Activated CD8-positive, alpha-beta memory T cell treated with anti-CD3 and anti-CD28 coated beads, Interleukin-2, amount 10 ng/mL, durations not matched to agents 7 days and 5 days (primary cell): ENCODE results near the gene HSPD1. TPM values are rescaled to one million over a fixed set of nuclear protein-coding genes. Genes with fewer than 3 reads are reported as not detected.

Experiments
- ATAC-seq: fragments of 150-1000 bp; cut with Tn5 transposase; one replicate; pipeline ENCODE4 v1.10.0; 2021; ENCODE audit warnings: moderate library complexity
- CTCF ChIA-PET: fragments of 350-600 bp; sonication (Branson Sonifier 250); formaldehyde crosslinking; loops from one replicate; lab custom pipeline; 2021; ENCODE audit warnings: antibody characterized with exemption; lab: Charles Lee
- DNase-seq: peaks from one replicate; pipeline ENCODE4 v3.0.0-alpha.2; 2020
- H3K27ac Mint-ChIP-seq: one replicate; pipeline ENCODE4 v1.8.0; 2021; ENCODE audit warnings: mild to moderate bottlenecking, mixed read lengths
- H3K27me3 Mint-ChIP-seq: one replicate; pipeline ENCODE4 v1.8.0; 2021; ENCODE audit warnings: mixed read lengths
- H3K36me3 Mint-ChIP-seq: one replicate; pipeline ENCODE4 v1.8.0; 2021; ENCODE audit warnings: mild to moderate bottlenecking, mixed read lengths
- H3K4me1 Mint-ChIP-seq: one replicate; pipeline ENCODE4 v1.8.0; 2021; ENCODE audit warnings: mixed read lengths
- H3K4me3 Mint-ChIP-seq: one replicate; pipeline ENCODE4 v1.8.0; 2021; ENCODE audit warnings: mild to moderate bottlenecking, moderate library complexity, mixed read lengths
- H3K9me3 Mint-ChIP-seq: one replicate; pipeline ENCODE4 v1.8.0; 2022; ENCODE audit warnings: low read depth, mixed read lengths
- total RNA-seq, 2 experiments: library from RNA; stranded (reverse); gene quantifications; one replicate each; pipeline ENCODE4 v1.2.3, GENCODE V29; 2021

The HSPD1 gene
- 100 to 1,000 TPM; 298 to 427 TPM for total RNA-seq

DNA sequence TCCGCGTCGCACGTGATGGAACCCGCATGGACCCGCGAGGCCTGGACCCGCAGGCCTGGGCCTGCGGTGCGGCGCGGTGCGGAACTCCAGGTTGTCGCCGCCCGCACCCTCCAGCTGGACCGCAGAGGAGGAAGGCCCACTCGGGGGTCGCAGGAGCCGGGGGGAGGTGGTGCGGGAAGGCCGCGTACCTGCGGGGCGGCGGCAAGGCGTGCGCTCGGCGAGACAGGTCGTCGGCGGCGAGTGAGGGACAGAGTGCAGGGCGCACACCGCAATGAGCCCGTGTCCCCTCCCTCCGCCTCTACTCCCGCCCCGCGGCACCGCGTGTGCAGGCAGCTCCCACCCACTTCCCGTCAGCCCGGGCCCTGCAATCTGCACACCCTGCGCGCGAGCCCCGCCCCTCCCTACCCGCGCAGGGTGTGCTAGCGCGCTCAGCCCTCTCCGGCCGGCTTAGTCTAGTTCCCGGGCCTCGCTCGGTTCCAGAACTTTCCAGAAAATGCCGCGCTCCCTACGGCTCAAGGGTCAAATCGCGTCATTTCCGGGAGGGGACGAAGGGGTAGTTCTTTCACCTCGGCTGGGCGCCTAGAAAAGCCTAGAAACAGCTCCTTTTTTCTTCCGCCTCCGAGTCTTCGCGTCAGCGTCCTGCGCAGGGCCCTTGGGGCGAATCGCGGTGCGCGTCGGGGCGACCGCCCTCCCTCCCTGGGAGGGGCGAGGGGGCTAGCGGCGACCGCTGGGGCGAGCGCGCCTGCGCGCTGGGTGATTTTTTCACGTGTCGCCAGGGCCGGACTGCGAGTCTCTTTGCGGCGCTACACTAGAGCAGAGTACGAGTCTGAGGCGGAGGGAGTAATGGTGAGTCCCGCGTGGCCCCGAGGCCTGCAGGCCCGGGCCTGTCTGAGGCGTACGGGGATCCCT, at the start of gene HSPD1, which contains the start of gene HSPE1:
TSS of gene HSPD1 (minus strand) at position 247 of the 909 bp plus-strand sequence. CDS start 992 bp downstream, outside the sequence.
TSS of gene HSPE1 (plus strand) at position 786 of the 909 bp plus-strand sequence. CDS start at position 844, 58 bp downstream.
- ATAC-seq (peak; percentile 86), DNase-seq (peak; percentile 99)
- H3K27me3 Mint-ChIP-seq = no peaks in the 10 kb centered on the region
- H3K27ac Mint-ChIP-seq = peak within 1 kb of the TSS; percentile 98
- H3K36me3 Mint-ChIP-seq = peaks cover 72% of the 10 kb centered on the region
- CTCF ChIA-PET = interaction anchor here (0.8 to 2.6 kb wide), 7 partner anchors 9 to 280 kb away, joined by 3 to 13 read pairs (median 3); partner anchors contain the start of genes MOB4 and SF3B1
- peak within 1 kb of the TSS; percentile 100 for H3K4me3 Mint-ChIP-seq
- H3K9me3 Mint-ChIP-seq = no peaks in the 10 kb centered on the region
- peaks cover 57% of the 10 kb centered on the region for H3K4me1 Mint-ChIP-seq

DNA sequence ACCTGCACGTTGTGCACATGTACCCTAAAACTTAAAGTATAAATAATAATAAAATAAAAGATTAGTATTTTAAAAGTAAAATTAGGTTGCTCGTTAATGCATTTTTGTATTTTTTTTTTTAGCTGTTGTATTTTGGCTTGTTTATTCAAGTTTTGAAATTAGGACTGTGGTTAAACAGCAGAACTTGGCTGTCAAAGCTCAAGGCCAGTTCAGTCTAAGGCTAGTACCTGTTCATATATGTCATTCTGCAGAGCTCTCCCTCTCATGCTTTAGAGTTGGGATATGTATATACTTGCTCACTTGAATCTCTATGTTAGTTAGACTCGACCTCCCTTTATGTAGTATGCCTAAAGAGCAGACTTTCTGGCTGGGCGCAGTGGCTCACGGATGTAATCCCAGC, 48.9 kb upstream of the HSPD1 start:
- CTCF ChIA-PET = interaction anchor here (1.2 kb wide), 1 partner anchor 749 kb away, joined by 3 read pairs; no protein-coding TSS in a partner anchor

DNA sequence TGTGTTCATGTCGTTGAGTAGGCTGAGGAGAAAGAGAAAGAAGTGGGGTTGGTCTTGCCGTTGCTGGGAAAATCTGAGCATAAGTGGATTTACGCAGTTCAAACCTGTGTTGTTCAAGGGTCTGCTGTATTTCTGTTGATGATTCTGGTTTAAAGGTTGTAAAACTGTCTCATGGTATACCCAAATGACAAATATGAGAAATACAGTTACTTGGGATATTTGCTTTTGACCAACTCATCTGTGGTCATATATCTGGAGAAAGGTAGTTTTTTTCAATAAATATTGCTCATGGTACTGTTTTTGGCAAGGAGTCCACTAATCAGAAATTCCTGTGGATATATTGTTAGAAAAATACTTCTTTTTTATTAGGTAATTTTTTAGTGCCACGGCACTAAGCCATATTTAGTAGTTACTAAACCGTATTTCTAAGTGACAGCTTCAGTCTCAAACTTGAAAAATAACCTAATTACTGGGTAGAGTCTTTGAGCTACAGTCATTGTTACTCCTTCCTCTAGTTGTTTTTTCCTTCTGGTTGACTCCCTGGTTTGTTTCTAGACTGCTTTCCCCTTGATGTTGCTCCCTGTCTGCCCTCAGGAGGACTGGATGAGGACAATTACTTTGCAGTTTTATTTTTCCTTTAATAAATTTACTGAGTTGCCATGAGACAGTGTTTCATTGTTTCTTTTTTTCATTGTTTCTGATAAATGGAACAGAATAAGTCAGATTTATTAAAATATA, 47.7 kb upstream of the HSPD1 start:
- Mint-ChIP-seq H3K4me1 (no peaks in the 10 kb centered on the region), H3K27me3 (no peaks in the 10 kb centered on the region), H3K27ac (no peak overlapping the region), H3K36me3 (peaks cover 48% of the 10 kb centered on the region), H3K4me3 (no peak overlapping the region), H3K9me3 (no peaks in the 10 kb centered on the region)
- CTCF ChIA-PET = no interaction called here
- DNase-seq (no peak), ATAC-seq (no peak)

More for the DNA sequence above, 48.9 kb upstream of the HSPD1 start:
- H3K36me3 Mint-ChIP-seq = peaks cover 49% of the 10 kb centered on the region
- H3K4me1 Mint-ChIP-seq = no peaks in the 10 kb centered on the region
- H3K4me3 Mint-ChIP-seq = no peak overlapping the region
- H3K27me3 Mint-ChIP-seq = no peaks in the 10 kb centered on the region
- no peak for DNase-seq
- no peaks in the 10 kb centered on the region for H3K9me3 Mint-ChIP-seq
- H3K27ac Mint-ChIP-seq = no peak overlapping the region
- no peak for ATAC-seq

DNA sequence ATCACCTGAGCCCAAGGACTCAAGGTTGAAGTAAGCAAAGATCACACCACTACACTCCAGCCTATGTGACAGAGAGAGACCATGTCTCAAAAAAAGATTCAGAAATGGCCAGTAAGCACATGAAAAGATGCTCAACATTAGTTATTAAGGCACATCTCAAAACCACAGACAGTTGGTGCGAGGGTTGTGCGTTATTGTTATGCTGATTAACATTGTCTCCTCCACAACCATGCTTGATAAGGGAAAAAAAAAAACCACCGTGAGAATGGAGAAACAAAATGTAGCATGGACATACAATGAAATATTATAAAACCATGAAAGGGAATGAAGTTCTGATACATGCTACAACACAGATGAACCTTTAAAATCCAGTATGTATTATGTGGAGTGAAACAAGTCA, 43.6 kb upstream of the HSPD1 start:
- CTCF ChIA-PET = no interaction called here
- no peaks in the 10 kb centered on the region for H3K9me3 Mint-ChIP-seq

DNA sequence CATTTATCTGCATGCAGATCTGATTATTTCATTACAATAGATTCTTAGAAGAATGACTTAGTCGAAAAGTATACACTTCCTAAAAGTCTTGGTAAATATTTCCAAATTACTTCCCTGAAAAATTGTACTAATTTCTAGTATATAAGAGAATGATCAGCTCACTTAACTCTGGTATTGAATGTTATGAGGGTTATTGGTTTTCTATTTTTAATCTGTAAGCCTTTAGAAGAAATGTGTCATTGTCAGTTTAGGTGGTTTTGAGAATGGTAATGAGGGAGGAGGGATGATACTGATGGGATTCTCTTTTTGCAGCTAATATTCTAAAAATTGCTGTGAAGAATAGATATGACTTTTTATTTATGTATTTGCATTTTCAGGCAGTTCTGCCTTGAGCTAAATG, 40.1 kb upstream of the HSPD1 start:
- Mint-ChIP-seq H3K4me3 (no peak overlapping the region), H3K9me3 (no peaks in the 10 kb centered on the region), H3K4me1 (peaks cover 15% of the 10 kb centered on the region), H3K27ac (no peak overlapping the region), H3K27me3 (no peaks in the 10 kb centered on the region), H3K36me3 (peaks cover 57% of the 10 kb centered on the region)
- CTCF ChIA-PET = no interaction called here
- ATAC-seq (no peak), DNase-seq (no peak)

More for the DNA sequence above, 43.6 kb upstream of the HSPD1 start:
- DNase-seq = no peak
- H3K27ac Mint-ChIP-seq = no peak overlapping the region
- H3K27me3 Mint-ChIP-seq = no peaks in the 10 kb centered on the region
- H3K4me1 Mint-ChIP-seq = peaks cover 11% of the 10 kb centered on the region
- peaks cover 53% of the 10 kb centered on the region for H3K36me3 Mint-ChIP-seq
- no peak overlapping the region for H3K4me3 Mint-ChIP-seq
- no peak for ATAC-seq

DNA sequence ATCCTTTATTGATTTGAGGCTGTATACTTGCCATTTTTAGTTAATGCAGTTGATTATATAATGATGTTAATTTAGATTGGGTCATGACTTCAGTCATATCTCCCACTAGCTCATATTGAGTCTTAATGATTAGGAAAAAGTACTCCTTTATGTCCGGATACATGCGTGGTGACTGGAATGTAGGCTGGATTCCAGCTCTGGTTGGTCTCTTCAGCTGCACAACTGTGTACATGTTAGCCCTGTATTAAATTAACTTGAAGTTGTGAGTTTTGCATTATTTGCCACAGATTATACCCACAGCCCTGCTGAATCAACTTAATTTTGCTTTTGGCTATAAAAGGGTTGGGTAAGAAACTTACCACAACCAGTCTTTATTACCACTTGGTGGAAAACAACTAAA, 38.8 kb upstream of the HSPD1 start:
- no peak overlapping the region for H3K27ac Mint-ChIP-seq
- H3K4me3 Mint-ChIP-seq = no peak overlapping the region
- H3K27me3 Mint-ChIP-seq = no peaks in the 10 kb centered on the region
- no peaks in the 10 kb centered on the region for H3K9me3 Mint-ChIP-seq
- DNase-seq (no peak), ATAC-seq (no peak)
- H3K36me3 Mint-ChIP-seq = peaks cover 62% of the 10 kb centered on the region
- CTCF ChIA-PET = no interaction called here
- H3K4me1 Mint-ChIP-seq = peaks cover 25% of the 10 kb centered on the region

DNA sequence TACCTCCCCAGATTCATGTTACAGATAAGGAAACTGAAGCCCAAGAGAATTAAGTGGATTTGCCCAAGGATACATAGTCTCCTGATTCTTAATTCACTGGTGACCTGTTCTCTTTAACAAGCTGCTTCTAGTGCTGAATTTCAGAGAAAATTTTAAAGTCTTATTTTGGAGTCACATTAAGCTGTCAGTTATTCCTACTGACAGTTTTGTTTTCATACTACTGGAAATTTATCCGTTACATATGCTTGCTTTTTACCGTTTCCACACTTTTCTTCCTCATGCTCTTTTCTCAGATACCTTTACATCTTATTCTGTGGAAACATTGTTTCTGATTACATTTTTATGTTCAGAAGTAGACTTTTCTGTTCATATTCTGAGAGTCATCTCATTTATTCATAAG, 17.5 kb upstream of the HSPD1 start:
- Mint-ChIP-seq H3K4me1 (peaks cover 23% of the 10 kb centered on the region), H3K4me3 (peak overlapping the region; percentile 88), H3K27me3 (no peaks in the 10 kb centered on the region), H3K9me3 (peaks cover 9% of the 10 kb centered on the region), H3K36me3 (peaks cover 24% of the 10 kb centered on the region), H3K27ac (peak overlapping the region; percentile 54)
- ATAC-seq = no peak
- CTCF ChIA-PET = interaction anchor here (0.8 to 2.2 kb wide), 4 partner anchors 64 to 262 kb away, joined by 3 to 11 read pairs (median 4); partner anchors contain the start of genes COQ10B and MARS2
- DNase-seq = no peak

DNA sequence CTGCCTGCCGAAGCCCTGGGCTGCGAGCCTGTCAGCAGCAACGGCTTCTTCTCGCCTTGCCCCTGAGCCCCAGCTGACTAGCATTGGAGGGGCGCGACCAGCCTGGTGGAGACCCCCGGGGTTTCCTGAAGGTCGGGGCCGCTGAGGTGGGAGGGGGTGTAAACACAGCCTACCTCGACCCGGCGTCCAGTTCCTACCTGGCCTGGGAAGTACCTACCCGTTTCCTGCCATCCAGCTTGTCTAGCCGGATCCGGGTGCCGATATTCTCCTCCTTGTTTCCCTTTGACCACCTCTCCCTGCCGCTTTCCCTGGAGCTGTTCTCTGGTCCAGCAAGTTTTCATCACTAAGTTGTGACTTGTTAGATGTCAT, 16.7 kb upstream of the HSPD1 start:
- peaks cover 6% of the 10 kb centered on the region for H3K9me3 Mint-ChIP-seq
- DNase-seq = no peak
- peaks cover 23% of the 10 kb centered on the region for H3K4me1 Mint-ChIP-seq
- H3K36me3 Mint-ChIP-seq = peaks cover 22% of the 10 kb centered on the region
- CTCF ChIA-PET = interaction anchor here (0.8 to 2.3 kb wide), 7 partner anchors 11 to 263 kb away, joined by 3 to 13 read pairs (median 3); partner anchors contain the start of genes COQ10B, HSPD1, HSPE1 and MARS2
- ATAC-seq = peak; percentile 7
- peak overlapping the region; percentile 88 for H3K4me3 Mint-ChIP-seq
- H3K27me3 Mint-ChIP-seq = no peaks in the 10 kb centered on the region
- H3K27ac Mint-ChIP-seq = peak overlapping the region; percentile 95

DNA sequence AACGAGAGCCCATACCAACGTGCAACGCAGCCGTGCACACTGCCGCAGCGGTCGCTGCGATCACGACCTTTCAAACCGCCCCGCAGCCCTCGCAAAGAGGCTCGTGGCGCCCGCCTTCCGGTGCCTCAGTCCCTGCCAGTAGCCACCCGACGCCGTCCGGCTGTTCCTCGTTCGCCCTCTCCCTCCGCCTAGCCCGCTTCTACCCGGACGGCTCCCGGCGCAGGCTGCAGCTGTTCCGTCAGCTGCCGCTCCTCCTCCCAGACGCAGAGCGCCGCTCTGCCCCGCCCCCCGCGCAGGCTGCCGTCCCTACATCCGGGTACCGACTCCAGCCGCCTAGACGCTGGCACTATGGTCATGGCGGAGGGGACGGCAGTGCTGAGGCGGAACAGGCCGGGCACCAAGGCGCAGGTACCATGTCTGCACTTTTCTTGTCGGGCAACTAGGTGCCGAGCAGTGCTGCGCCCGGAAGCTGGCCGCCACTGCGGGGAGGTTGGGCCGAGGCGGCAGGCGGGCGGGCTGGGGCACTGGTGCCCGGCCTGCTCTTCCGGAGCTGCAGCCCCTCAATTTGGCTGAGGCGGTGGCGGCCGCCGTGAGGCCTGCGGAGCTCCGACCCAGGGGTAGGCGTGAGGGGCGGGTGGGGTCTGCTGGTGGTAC, 16.2 kb upstream of the HSPD1 start, which contains the start of gene MOB4:
TSS of gene MOB4 (plus strand) at position 328 of the 654 bp plus-strand sequence. CDS start at position 349, 21 bp downstream.
- H3K36me3 Mint-ChIP-seq = peaks cover 18% of the 10 kb centered on the region
- peak within 1 kb of the TSS; percentile 88 for H3K4me3 Mint-ChIP-seq
- H3K4me1 Mint-ChIP-seq = peaks cover 23% of the 10 kb centered on the region
- no peaks in the 10 kb centered on the region for H3K27me3 Mint-ChIP-seq
- DNase-seq (peak; percentile 96), ATAC-seq (peak; percentile 93)
- peaks cover 4% of the 10 kb centered on the region for H3K9me3 Mint-ChIP-seq
- CTCF ChIA-PET = interaction anchor here (1.0 to 2.3 kb wide), 5 partner anchors 10 to 190 kb away, joined by 3 to 13 read pairs (median 3); partner anchors contain the start of genes HSPD1, HSPE1 and MARS2
- peak within 1 kb of the TSS; percentile 95 for H3K27ac Mint-ChIP-seq

DNA sequence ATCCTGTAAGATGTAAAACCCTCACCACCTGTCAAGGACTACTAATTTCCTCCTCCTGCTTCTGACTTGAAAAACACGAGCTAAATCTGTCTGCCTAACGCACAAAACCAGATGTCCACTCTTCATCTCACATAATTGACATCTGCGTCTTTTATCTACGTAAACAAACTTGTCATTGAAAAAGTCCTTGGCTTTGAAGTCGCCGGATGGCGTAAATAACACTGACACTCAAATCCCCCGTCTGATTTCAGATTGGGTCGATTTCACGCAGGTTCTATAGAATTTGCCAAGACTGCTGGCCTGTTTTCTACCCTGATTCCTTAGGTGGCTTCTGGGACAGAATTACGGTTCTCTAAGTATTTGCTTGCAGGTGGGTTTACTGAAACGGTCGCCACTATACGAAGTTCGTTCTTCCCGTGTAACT, 15.7 kb upstream of the HSPD1 start:
- Mint-ChIP-seq H3K27me3 (no peaks in the 10 kb centered on the region), H3K9me3 (peaks cover under 1% of the 10 kb centered on the region), H3K36me3 (peaks cover 14% of the 10 kb centered on the region), H3K4me1 (peaks cover 23% of the 10 kb centered on the region), H3K27ac (peak overlapping the region; percentile 95), H3K4me3 (peak overlapping the region; percentile 88)
- DNase-seq (no peak), ATAC-seq (peak; percentile 3)
- CTCF ChIA-PET = interaction anchor here (1.5 to 2.3 kb wide), 3 partner anchors 10 to 191 kb away, joined by 3 to 13 read pairs (median 11); partner anchors contain the start of genes HSPD1, HSPE1 and MARS2

DNA sequence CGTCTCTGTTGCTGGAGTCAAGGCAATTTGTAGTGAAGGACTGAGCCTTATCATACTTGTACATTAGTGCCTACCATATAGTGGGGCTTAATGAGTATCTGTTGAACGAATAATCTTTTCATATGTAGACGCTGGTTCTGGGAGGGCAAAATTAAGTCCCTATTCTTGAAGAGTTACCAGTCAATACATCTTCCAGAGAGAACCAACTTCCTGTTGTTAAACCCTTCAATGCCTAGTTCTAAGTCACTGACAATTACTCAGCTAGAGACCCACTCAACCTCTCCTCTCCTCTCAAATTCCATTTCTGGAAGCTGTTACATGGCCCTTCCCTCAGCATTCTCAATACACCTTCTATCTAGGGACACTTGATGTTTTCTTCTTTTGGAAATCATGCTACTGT, 15.1 kb upstream of the HSPD1 start:
- no peak for ATAC-seq
- CTCF ChIA-PET = interaction anchor here (1.5 to 2.3 kb wide), 3 partner anchors 9 to 191 kb away, joined by 3 to 13 read pairs (median 11); partner anchors contain the start of genes HSPD1, HSPE1 and MARS2
- H3K36me3 Mint-ChIP-seq = peaks cover 10% of the 10 kb centered on the region
- H3K9me3 Mint-ChIP-seq = no peaks in the 10 kb centered on the region
- H3K4me1 Mint-ChIP-seq = peaks cover 23% of the 10 kb centered on the region
- H3K4me3 Mint-ChIP-seq = peak overlapping the region; percentile 88
- peak overlapping the region; percentile 95 for H3K27ac Mint-ChIP-seq
- no peaks in the 10 kb centered on the region for H3K27me3 Mint-ChIP-seq
- no peak for DNase-seq

DNA sequence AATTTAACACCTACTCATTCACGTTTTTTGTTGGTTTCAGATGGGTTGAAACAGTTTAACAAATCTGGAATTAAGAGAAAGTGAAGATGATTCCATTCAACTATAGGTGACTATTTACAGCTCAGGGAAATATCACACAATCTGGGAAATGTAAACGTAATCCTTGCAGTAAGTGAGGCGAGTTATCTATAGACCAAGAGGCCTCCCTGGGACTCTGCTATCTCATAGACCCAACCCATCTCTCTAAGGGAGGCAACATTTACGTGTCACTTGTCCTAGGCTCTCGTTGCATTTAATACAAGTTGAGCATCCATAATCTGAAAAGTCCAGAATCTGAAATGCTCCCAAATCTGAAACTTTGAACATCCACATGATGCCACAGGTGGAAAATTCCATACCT, 14.3 kb upstream of the HSPD1 start:
- Mint-ChIP-seq H3K36me3 (peaks cover 4% of the 10 kb centered on the region), H3K4me1 (peaks cover 18% of the 10 kb centered on the region), H3K27me3 (no peaks in the 10 kb centered on the region), H3K4me3 (no peak overlapping the region), H3K27ac (no peak overlapping the region), H3K9me3 (no peaks in the 10 kb centered on the region)
- DNase-seq = no peak
- ATAC-seq = no peak
- CTCF ChIA-PET = interaction anchor here (0.9 to 1.7 kb wide), 3 partner anchors 12 to 59 kb away, joined by 3 to 6 read pairs (median 4); partner anchors contain the start of genes HSPD1 and HSPE1
